Cardiac fibroblast (primary cell): ENCODE measurements around the gene BICD1.

Source experiments
- DNase-seq, 2 donors: peaks; one replicate each; pipeline versions ENCODE4 v3.0.0 to v3.0.0-alpha.2; 2010; ENCODE audit warnings: low read depth in 2 of 2
- H3K4me3 ChIP-seq, 2 donors: replicated peaks in 1 of 2; 1 replicate in 1 of 2; 2 replicates in 1 of 2; pipeline ENCODE4 v1.5.1; 2011; ENCODE audit warnings: low read depth in 2 of 2, low read length in 2 of 2, mild to moderate bottlenecking in 2 of 2, moderate library complexity in 1 of 2
- TF ChIP-seq, protein P1 (sequence below): IDR thresholded peaks from one replicate; pipeline ENCODE4 v1.5.1; 2011; ENCODE audit warnings: low read depth, mild to moderate bottlenecking, low read length, inconsistent platforms

The BICD1 gene

DNA sequence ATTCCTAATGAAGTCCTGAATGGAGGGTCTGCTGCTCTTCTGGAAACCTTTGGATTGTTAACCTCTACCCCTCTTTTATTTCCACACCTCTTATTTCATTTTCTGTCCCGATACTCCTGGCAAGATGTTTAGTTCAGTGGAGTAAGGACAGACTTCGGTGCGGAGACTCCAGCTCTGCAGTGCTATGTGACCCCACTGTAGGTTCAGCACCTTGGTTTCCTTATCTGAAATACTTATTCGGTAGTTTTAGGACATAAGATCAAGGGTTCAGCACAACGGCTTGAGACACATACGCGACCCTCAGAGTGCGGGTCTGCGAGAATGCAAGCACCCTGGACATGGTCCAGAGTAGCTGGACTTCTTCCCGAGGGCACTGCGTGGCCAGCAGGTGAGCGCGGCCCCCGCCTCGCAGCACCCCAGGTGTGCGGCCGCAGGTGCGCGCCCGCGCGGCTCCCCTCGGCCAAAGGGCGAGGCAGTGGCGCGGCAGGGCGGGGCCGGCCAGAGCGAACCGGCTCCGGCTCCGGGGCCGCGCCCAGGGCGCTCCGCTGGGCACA is 292.2 kb downstream of the BICD1 start:
- peak overlapping the region; percentile 79 to 89 for H3K4me3 ChIP-seq
- no peak for DNase-seq
- TF ChIP-seq, protein P1, sequence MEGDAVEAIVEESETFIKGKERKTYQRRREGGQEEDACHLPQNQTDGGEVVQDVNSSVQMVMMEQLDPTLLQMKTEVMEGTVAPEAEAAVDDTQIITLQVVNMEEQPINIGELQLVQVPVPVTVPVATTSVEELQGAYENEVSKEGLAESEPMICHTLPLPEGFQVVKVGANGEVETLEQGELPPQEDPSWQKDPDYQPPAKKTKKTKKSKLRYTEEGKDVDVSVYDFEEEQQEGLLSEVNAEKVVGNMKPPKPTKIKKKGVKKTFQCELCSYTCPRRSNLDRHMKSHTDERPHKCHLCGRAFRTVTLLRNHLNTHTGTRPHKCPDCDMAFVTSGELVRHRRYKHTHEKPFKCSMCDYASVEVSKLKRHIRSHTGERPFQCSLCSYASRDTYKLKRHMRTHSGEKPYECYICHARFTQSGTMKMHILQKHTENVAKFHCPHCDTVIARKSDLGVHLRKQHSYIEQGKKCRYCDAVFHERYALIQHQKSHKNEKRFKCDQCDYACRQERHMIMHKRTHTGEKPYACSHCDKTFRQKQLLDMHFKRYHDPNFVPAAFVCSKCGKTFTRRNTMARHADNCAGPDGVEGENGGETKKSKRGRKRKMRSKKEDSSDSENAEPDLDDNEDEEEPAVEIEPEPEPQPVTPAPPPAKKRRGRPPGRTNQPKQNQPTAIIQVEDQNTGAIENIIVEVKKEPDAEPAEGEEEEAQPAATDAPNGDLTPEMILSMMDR = no peak

DNA sequence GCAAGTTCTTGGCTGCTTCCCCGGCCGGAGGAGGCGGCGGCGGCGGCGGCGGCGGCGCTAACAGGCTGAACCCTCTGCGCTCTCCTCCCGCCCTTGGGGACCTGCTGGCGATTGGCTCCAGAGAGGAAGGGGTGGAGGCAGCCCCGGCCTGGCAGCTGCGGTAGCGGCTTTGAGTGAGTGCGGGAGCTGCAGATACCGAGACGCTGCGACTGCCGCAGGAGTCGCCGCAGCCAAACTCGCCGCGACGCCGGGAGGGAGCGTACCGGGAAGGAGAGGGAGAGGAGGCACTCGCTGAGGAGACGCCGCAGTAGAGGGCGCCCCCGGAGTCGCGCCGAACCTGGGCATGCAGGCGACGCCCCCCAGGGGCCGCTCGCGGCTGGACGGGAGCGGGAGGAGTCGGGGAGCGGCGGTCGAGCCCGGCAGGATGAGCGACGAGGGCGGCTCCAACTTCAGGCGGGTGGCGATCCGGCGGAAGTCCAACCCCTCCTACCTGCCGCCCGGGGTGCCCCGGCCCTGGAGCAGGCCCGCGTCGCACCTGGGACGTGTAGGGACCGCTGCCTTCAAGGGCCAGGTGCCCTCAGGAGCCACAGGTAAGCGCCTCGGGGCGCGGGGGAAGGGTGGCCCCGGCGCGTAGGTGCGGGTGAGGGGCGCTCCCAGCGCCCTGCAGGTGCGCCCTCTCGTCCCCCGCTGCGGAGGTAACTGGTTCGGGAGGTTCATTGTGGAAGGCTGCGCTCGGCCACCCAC is 292.9 kb downstream of the BICD1 start, which contains the start of gene FGD4:
Gene FGD4 (plus strand): TSS at position 189 of the 744 bp plus-strand sequence.
- TF ChIP-seq, protein P1 = peak; percentile 22
- DNase-seq = peak; percentile 82 to 91
- H3K4me3 ChIP-seq = peak within 1 kb of the TSS; percentile 79 to 89

DNA sequence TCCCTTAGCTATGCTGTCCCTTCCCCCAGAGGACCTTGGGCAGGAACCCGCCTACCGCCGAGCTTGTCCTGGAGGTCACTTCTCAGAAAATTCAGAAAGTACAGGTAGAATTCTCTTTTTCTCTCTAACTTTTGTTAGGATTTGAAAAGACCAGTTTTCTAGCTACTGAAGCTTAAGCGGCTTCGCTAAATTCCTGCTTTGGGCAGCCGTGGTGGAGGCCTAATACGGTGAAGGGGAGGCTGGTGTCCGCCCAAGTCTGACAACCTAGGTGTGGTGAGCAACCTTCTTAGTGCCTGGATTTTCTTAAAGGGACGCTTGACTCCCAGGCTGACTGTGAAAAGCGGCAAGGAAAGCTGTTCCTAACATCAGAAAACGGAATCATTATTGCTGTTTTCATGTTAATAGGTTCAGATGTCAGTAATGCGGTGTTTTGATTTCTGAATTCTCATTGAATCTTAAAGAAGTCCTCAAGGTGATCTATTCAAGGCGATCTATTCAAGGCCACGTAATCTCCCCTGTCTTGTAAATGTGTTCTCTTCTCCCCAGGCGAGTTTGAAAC is 293.5 kb downstream of the BICD1 start:
- H3K4me3 ChIP-seq = peak overlapping the region; percentile 79 to 89
- TF ChIP-seq, protein P1 = no peak
- DNase-seq = no peak

DNA sequence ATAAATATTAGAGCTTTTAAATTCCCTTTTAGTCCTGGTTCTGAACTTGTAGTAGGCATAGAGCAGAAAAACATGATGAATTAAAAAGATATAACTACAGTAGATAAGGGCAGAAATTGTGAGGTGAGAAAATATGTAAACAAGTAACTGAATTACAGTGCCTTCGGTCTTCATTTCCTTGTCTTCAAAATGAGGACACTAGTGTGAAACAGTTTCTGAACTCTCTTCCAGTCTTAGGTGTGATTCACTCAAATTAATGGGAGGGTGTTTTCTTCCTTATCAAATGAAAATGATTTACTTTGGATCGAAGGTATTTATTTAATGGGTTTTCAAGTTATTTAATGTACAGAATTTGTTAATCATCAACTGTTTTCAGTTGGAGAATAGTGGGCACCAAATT is 294.2 kb downstream of the BICD1 start:
- no peak for DNase-seq
- H3K4me3 ChIP-seq = no peak overlapping the region
- TF ChIP-seq, protein P1 = no peak

DNA sequence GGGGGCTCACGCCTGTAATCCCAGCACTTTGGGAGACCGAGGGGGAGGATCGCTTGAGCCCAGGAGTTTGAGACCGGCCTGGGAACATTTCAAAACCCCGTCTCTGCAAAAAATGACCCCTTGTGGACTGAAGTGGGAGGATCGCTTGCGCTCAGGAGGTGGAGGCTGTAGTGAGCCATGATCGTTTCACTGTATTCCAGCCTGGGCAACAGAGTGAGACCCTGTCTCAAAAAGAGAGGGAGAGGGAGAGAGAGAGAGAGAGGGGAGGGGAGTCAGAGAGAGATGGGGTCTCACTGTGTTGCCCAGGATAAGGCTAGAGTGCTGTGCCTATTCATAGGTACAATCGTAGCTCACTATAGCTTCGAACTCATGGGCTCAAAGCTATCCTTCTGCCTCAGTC is 295.5 kb downstream of the BICD1 start:
- TF ChIP-seq, protein P1 = no peak
- H3K4me3 ChIP-seq = no peak overlapping the region
- no peak for DNase-seq

DNA sequence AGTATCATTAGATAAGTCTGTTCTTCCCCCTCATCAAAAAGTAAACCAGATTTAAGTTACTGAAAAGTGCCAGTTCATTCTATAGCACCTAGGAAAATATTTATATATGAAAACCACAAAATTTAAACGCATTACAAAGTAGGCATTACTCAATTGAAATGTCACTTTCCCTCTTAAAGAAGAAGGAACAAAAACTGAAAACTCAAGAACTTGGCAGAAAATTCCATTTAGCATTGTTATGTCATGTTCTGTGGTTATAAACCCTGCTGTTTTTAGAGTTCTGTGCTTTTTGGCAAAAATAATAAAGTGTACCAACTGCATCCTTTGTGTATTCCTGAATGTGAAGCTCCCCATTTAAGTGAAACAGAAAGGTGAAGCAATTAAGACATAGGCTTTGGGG is 296.3 kb downstream of the BICD1 start:
- TF ChIP-seq, protein P1 = no peak
- no peak for DNase-seq
- H3K4me3 ChIP-seq = no peak overlapping the region
